ENCODE results near the gene CHAC1.

Gene CHAC1

GRCh38 chr15:40911141-40911540 is 42.1 kb upstream of the CHAC1 start:
- Histone ChIP-seq H3K27me3 (replicated peaks; ENCODE audit: insufficient read depth, low read length) (no peaks in the 10 kb centered on the region), H3K9me2 (replicated peaks; ENCODE audit: insufficient read depth, low read length) (no peaks in the 10 kb centered on the region), H2AFZ (ENCODE audit: low read length) (no peak overlapping the region), H3K79me2 (ENCODE audit: low read length) (no peaks in the 10 kb centered on the region), H3K4me1 (ENCODE audit: low read length) (peaks cover 11% of the 10 kb centered on the region), H3K4me2 (ENCODE audit: low read depth, low read length) (no peak overlapping the region), H3K9me3 (replicated peaks; ENCODE audit: insufficient read depth, low read length) (no peaks in the 10 kb centered on the region), H3F3A (ENCODE audit: insufficient read depth, low read length) (peaks cover 4% of the 10 kb centered on the region; the same call in 1 of the 2 replicates), H4K20me1 (ENCODE audit: insufficient read depth, low read length) (no peaks in the 10 kb centered on the region), H3K4me3 (ENCODE audit: low read length) (no peak overlapping the region), H3K9ac (ENCODE audit: low read length) (no peak overlapping the region), H3K27ac (ENCODE audit: low read length) (no peak overlapping the region), H3K36me3 (replicated peaks; ENCODE audit: insufficient read depth, low read length) (no peaks in the 10 kb centered on the region)
- TF ChIP-seq EZH2 (optimal IDR thresholded peaks at IDR 0.05; ENCODE audit: low read depth, low read length), result no peak
- no peak for TF ChIP-seq CTCF (IDR thresholded peaks at IDR 0.05; ENCODE audit: low read length)
- TF ChIP-seq EZH2phosphoT487 (IDR thresholded peaks at IDR 0.05; ENCODE audit: low read length), result no peak
- DNase-seq, result no peak

GRCh38 chr15:40911693-40912092 is 41.6 kb upstream of the CHAC1 start:
- H3K9me2 ChIP-seq (replicated peaks; ENCODE audit: insufficient read depth, low read length), result no peaks in the 10 kb centered on the region
- no peaks in the 10 kb centered on the region for H3K36me3 ChIP-seq (replicated peaks; ENCODE audit: insufficient read depth, low read length)
- no peaks in the 10 kb centered on the region for H3K79me2 ChIP-seq (ENCODE audit: low read length)
- TF ChIP-seq EZH2 (optimal IDR thresholded peaks at IDR 0.05; ENCODE audit: low read depth, low read length) (no peak), EZH2phosphoT487 (IDR thresholded peaks at IDR 0.05; ENCODE audit: low read length) (no peak), CTCF (IDR thresholded peaks at IDR 0.05; ENCODE audit: low read length) (no peak)
- H3K4me1 ChIP-seq (ENCODE audit: low read length), result peaks cover 9% of the 10 kb centered on the region
- no peaks in the 10 kb centered on the region for H3K27me3 ChIP-seq (replicated peaks; ENCODE audit: insufficient read depth, low read length)
- no peak overlapping the region for H3K4me2 ChIP-seq (ENCODE audit: low read depth, low read length)
- no peak overlapping the region for H3K4me3 ChIP-seq (ENCODE audit: low read length)
- H3K9me3 ChIP-seq (replicated peaks; ENCODE audit: insufficient read depth, low read length), result no peaks in the 10 kb centered on the region
- 0 out of 2 replicates have a peak, but pooled peaks cover under 1% of the 10 kb centered on the region for H3F3A ChIP-seq (ENCODE audit: insufficient read depth, low read length)
- H3K27ac ChIP-seq (ENCODE audit: low read length), result no peak overlapping the region
- H4K20me1 ChIP-seq (ENCODE audit: insufficient read depth, low read length), result no peaks in the 10 kb centered on the region
- H3K9ac ChIP-seq (ENCODE audit: low read length), result no peak overlapping the region
- no peak for DNase-seq
- H2AFZ ChIP-seq (ENCODE audit: low read length), result no peak overlapping the region

- Histone ChIP-seq H3K27ac (ENCODE audit: low read length) (no peak overlapping the region), H3K36me3 (replicated peaks; ENCODE audit: insufficient read depth, low read length) (no peaks in the 10 kb centered on the region), H3K4me3 (ENCODE audit: low read length) (no peak overlapping the region), H3F3A (ENCODE audit: insufficient read depth, low read length) (no peaks in the 10 kb centered on the region), H3K9ac (ENCODE audit: low read length) (no peak overlapping the region), H3K9me3 (replicated peaks; ENCODE audit: insufficient read depth, low read length) (no peaks in the 10 kb centered on the region), H3K27me3 (replicated peaks; ENCODE audit: insufficient read depth, low read length) (no peaks in the 10 kb centered on the region), H3K9me2 (replicated peaks; ENCODE audit: insufficient read depth, low read length) (no peaks in the 10 kb centered on the region), H3K4me1 (ENCODE audit: low read length) (peaks cover under 1% of the 10 kb centered on the region), H2AFZ (ENCODE audit: low read length) (no peak overlapping the region), H4K20me1 (ENCODE audit: insufficient read depth, low read length) (no peaks in the 10 kb centered on the region), H3K4me2 (ENCODE audit: low read depth, low read length) (no peak overlapping the region), H3K79me2 (ENCODE audit: low read length) (no peaks in the 10 kb centered on the region)
- DNase-seq, result no peak
- TF ChIP-seq EZH2phosphoT487 (IDR thresholded peaks at IDR 0.05; ENCODE audit: low read length) (no peak), CTCF (IDR thresholded peaks at IDR 0.05; ENCODE audit: low read length) (no peak), EZH2 (optimal IDR thresholded peaks at IDR 0.05; ENCODE audit: low read depth, low read length) (no peak)
Observed at GRCh38 chr15:40912478-40912877, 40.8 kb upstream of the CHAC1 start.
